SK-N-MC (cell line): ENCODE data around the gene HADH.
"Not testable (repeated sequence)": the region's sequence is repeated elsewhere in the genome, so short reads cannot be mapped to it uniquely, and the experiment has no call there.

Experiments used
- DNase-seq: peaks from one replicate; pipeline ENCODE4 v3.0.0-alpha.2; 2011; ENCODE audit warnings: low read depth, low spot score
- H3K27ac ChIP-seq: fragments of 200-600 bp; sonication (generic); 2 replicates; pipeline ENCODE4 v1.5.1; 2016; ENCODE audit warnings: mixed run types
- H3K36me3 ChIP-seq: fragments of 200-600 bp; sonication (generic); 2 replicates; pipeline ENCODE4 v1.6.1; 2017; ENCODE audit warnings: antibody characterized with exemption, low read length, mixed read lengths; ENCODE audit not compliant: insufficient read depth
- H3K4me3 ChIP-seq: fragments of 200-600 bp; sonication (generic); 2 replicates; pipeline ENCODE4 v1.5.1; 2016
- H3K9ac ChIP-seq: fragments of 200-600 bp; sonication (generic); 2 replicates; pipeline ENCODE4 v1.8.0; 2017; ENCODE audit warnings: mixed run types, mixed read lengths; ENCODE audit not compliant: insufficient read length
- H3K9me3 ChIP-seq: fragments of 200-600 bp; sonication (generic); 2 replicates; pipeline ENCODE4 v1.6.1; 2017; ENCODE audit warnings: low read depth, mild to moderate bottlenecking, antibody characterized with exemption, low read length, moderate library complexity, mixed read lengths
- EZH2 ChIP-seq: fragments of 200-600 bp; sonication (generic); IDR thresholded peaks from one replicate; pipeline ENCODE4 v1.6.1; 2017; ENCODE audit warnings: antibody characterized with exemption
- FOXP2 ChIP-seq: optimal IDR thresholded peaks from 2 replicates; pipeline ENCODE3; 2011; ENCODE audit warnings: mild to moderate bottlenecking, moderate library complexity; ENCODE audit not compliant: insufficient read depth; ENCODE audit errors: extremely low read length, control extremely low read depth
- POLR2AphosphoS5 ChIP-seq: IDR thresholded peaks from 2 replicates; pipeline ENCODE4 v1.6.1; 2012; ENCODE audit warnings: mild to moderate bottlenecking, low read depth, low read length, borderline replicate concordance

HADH gene

GRCh38 chr4:107989537-107990386 lies at the start of gene HADH:
Gene HADH, plus strand, starts transcription at chr4:107989889. Its CDS starts 44 bp downstream, at chr4:107989933.
- no peak for TF ChIP-seq EZH2
- peak; percentile 89 for TF ChIP-seq FOXP2
- peak; percentile 91 for TF ChIP-seq POLR2AphosphoS5
- Histone ChIP-seq H3K36me3 (peaks cover 14% of the 10 kb centered on the region), H3K27ac (no peak within 1 kb of the TSS), H3K4me3 (peak within 1 kb of the TSS; percentile 96), H3K9ac (peak within 1 kb of the TSS; percentile 89), H3K9me3 (no peaks in the 10 kb centered on the region)
- peak; percentile 30 for DNase-seq

- H3K9ac ChIP-seq = no peak overlapping the region
- no peak overlapping the region for H3K27ac ChIP-seq
- DNase-seq = no peak
- TF ChIP-seq POLR2AphosphoS5 = no peak
- TF ChIP-seq FOXP2 = no peak
- no peak for TF ChIP-seq EZH2
- peaks cover 3% of the 10 kb centered on the region; the same call in 1 of the 2 replicates for H3K36me3 ChIP-seq
- no peaks in the 10 kb centered on the region for H3K9me3 ChIP-seq
- H3K4me3 ChIP-seq = no peak overlapping the region
These were observed 43.9 kb upstream of the HADH start for GRCh38 chr4:107945809-107946208.

- TF ChIP-seq EZH2 = no peak
- TF ChIP-seq POLR2AphosphoS5 = no peak
- TF ChIP-seq FOXP2 = no peak
- Histone ChIP-seq H3K9ac (no peak overlapping the region), H3K27ac (no peak overlapping the region), H3K4me3 (no peak overlapping the region), H3K9me3 (no peaks in the 10 kb centered on the region), H3K36me3 (peaks cover 3% of the 10 kb centered on the region; the same call in 1 of the 2 replicates)
- DNase-seq = no peak
These were observed 38.7 kb upstream of the HADH start for GRCh38 chr4:107950746-107951540.

- no peak for DNase-seq
- H3K27ac ChIP-seq = no peak overlapping the region
- no peak for TF ChIP-seq FOXP2
These were observed 38.1 kb upstream of the HADH start for GRCh38 chr4:107951551-107951950.

GRCh38 chr4:107956011-107956410 lies 33.7 kb upstream of the HADH start:
- TF ChIP-seq EZH2 (no peak), POLR2AphosphoS5 (no peak), FOXP2 (no peak)
- Histone ChIP-seq H3K27ac (no peak overlapping the region), H3K4me3 (no peak overlapping the region), H3K9ac (no peak overlapping the region), H3K36me3 (no peaks in the 10 kb centered on the region), H3K9me3 (no peaks in the 10 kb centered on the region)
- DNase-seq = no peak

More at GRCh38 chr4:107951551-107951950, 38.1 kb upstream of the HADH start:
- Histone ChIP-seq H3K9ac (no peak overlapping the region), H3K36me3 (peaks cover 3% of the 10 kb centered on the region; the same call in 1 of the 2 replicates), H3K9me3 (no peaks in the 10 kb centered on the region), H3K4me3 (no peak overlapping the region)

- Histone ChIP-seq H3K4me3 (no peak overlapping the region), H3K36me3 (no peaks in the 10 kb centered on the region)
- TF ChIP-seq POLR2AphosphoS5 (no peak), FOXP2 (no peak), EZH2 (no peak)
These were observed 22.8 kb upstream of the HADH start for GRCh38 chr4:107966903-107967302.

GRCh38 chr4:107967519-107967918 lies 22.2 kb upstream of the HADH start:
- not testable (repeated sequence) for H3K9me3 ChIP-seq, DNase-seq, H3K9ac ChIP-seq, H3K4me3 ChIP-seq, H3K36me3 ChIP-seq, H3K27ac ChIP-seq

More at GRCh38 chr4:107966903-107967302, 22.8 kb upstream of the HADH start:
- no peak overlapping the region for H3K9ac ChIP-seq
- DNase-seq = no peak
- H3K27ac ChIP-seq = no peak overlapping the region
- H3K9me3 ChIP-seq = no peaks in the 10 kb centered on the region

GRCh38 chr4:107967921-107968320 lies 21.8 kb upstream of the HADH start:
- H3K9ac ChIP-seq, H3K9me3 ChIP-seq, H3K4me3 ChIP-seq, DNase-seq, H3K27ac ChIP-seq, H3K36me3 ChIP-seq: not testable (repeated sequence)
